Neural cell (in vitro differentiated cells): ENCODE measurements around the gene HELZ. TPM values are rescaled to one million over a fixed set of nuclear protein-coding genes. Genes with fewer than 3 reads are reported as not detected.

Experiments
- H2AFZ ChIP-seq: fragments of 200-600, 300-800 bp; sonication (generic), shearing (Covaris generic); 2 replicates; pipeline ENCODE4 v1.6.0; 2014; ENCODE audit warnings: low read depth, mild to moderate bottlenecking, antibody characterized with exemption, low read length, moderate library complexity
- H3F3A ChIP-seq: fragments of 200-600 bp; shearing (Covaris generic); 2 replicates; pipeline ENCODE4 v1.6.1; 2016; ENCODE audit warnings: mild to moderate bottlenecking, moderate library complexity, mixed read lengths, antibody characterized with exemption, low read length; ENCODE audit not compliant: insufficient read depth, poor library complexity, severe bottlenecking
- H3K27ac ChIP-seq: fragments of 200-600, 300-800 bp; sonication (generic), shearing (Covaris generic); 2 replicates; pipeline ENCODE4 v1.5.1; 2014; ENCODE audit warnings: mild to moderate bottlenecking, low read length, moderate library complexity
- H3K27me3 ChIP-seq: fragments of 300-800, 200-600 bp; sonication (generic), shearing (Covaris generic); 2 replicates; pipeline ENCODE4 v1.6.0; 2014; ENCODE audit warnings: mild to moderate bottlenecking, low read depth, low read length, moderate library complexity; ENCODE audit not compliant: insufficient read depth
- H3K36me3 ChIP-seq: fragments of 300-800, 200-600 bp; sonication (generic), shearing (Covaris generic); 2 replicates; pipeline ENCODE4 v1.5.1; 2014; ENCODE audit warnings: mild to moderate bottlenecking, antibody characterized with exemption, low read length, moderate library complexity; ENCODE audit not compliant: insufficient read depth
- H3K4me2 ChIP-seq: fragments of 300-800, 200-600 bp; sonication (generic), shearing (Covaris generic); 2 replicates; pipeline ENCODE4 v1.6.0; 2014; ENCODE audit warnings: mild to moderate bottlenecking, low read length
- H3K4me3 ChIP-seq: fragments of 300-800, 200-600 bp; sonication (generic), shearing (Covaris generic); 2 replicates; pipeline ENCODE4 v1.5.1; 2014; ENCODE audit warnings: mild to moderate bottlenecking, low read length, moderate library complexity
- H3K79me2 ChIP-seq: fragments of 200-600 bp; shearing (Covaris generic); replicated peaks from 2 replicates; pipeline ENCODE4 v1.6.0; 2014; ENCODE audit warnings: mild to moderate bottlenecking, low read length, moderate library complexity; ENCODE audit not compliant: insufficient read depth
- H3K9ac ChIP-seq: fragments of 300-800, 200-600 bp; sonication (generic), shearing (Covaris generic); 2 replicates; pipeline ENCODE4 v1.6.1; 2016; ENCODE audit warnings: mild to moderate bottlenecking, low read length, mixed read lengths
- H3K9me2 ChIP-seq: fragments of 200-600 bp; shearing (Covaris generic); 2 replicates; pipeline ENCODE4 v1.6.1; 2016; ENCODE audit warnings: mild to moderate bottlenecking, low read length, mixed read lengths; ENCODE audit not compliant: insufficient read depth
- H3K9me3 ChIP-seq: fragments of 200-600, 300-800 bp; sonication (generic), shearing (Covaris generic); 2 replicates; pipeline ENCODE4 v1.6.1; 2016; ENCODE audit warnings: mild to moderate bottlenecking, mixed run types, low read length, moderate library complexity, mixed read lengths
- H4K20me1 ChIP-seq: fragments of 200-600 bp; shearing (Covaris generic); 2 replicates; pipeline ENCODE4 v1.6.1; 2016; ENCODE audit warnings: mild to moderate bottlenecking, mixed run types; ENCODE audit not compliant: insufficient read depth
- CTCF ChIP-seq: fragments of 450-650 bp; IDR thresholded peaks from 2 replicates; pipeline ENCODE4 v1.5.1; 2014; ENCODE audit warnings: antibody characterized with exemption, mild to moderate bottlenecking, moderate library complexity; ENCODE audit not compliant: poor library complexity, severe bottlenecking
- EP300 ChIP-seq: fragments of 450-650 bp; conservative IDR thresholded peaks from 2 replicates; pipeline ENCODE4 v1.6.1; 2014; ENCODE audit warnings: antibody characterized with exemption, mild to moderate bottlenecking, moderate library complexity; ENCODE audit not compliant: poor library complexity, severe bottlenecking
- EZH2 ChIP-seq: fragments of 200-600, 300-800 bp; shearing (Covaris generic), sonication (generic); IDR thresholded peaks from 2 replicates; pipeline ENCODE4 v1.6.1; 2014; ENCODE audit warnings: antibody characterized with exemption, low read length, borderline replicate concordance, mild to moderate bottlenecking; ENCODE audit not compliant: insufficient read depth, poor library complexity, severe bottlenecking
- MXI1 ChIP-seq: fragments of 450-650 bp; conservative IDR thresholded peaks from 2 replicates; pipeline ENCODE4 v1.6.1; 2014; ENCODE audit warnings: antibody characterized with exemption, mild to moderate bottlenecking; ENCODE audit not compliant: poor library complexity, severe bottlenecking
- POLR2AphosphoS5 ChIP-seq: IDR thresholded peaks from 2 replicates; pipeline ENCODE4 v1.6.1; 2012
- RAD21 ChIP-seq: fragments of 450-650 bp; conservative IDR thresholded peaks from 2 replicates; pipeline ENCODE4 v1.6.1; 2014; ENCODE audit warnings: antibody characterized with exemption, mild to moderate bottlenecking, moderate library complexity
- REST ChIP-seq: IDR thresholded peaks from 2 replicates; pipeline ENCODE4 v1.6.1; 2012; ENCODE audit warnings: borderline replicate concordance
- SMC3 ChIP-seq: fragments of 450-650 bp; conservative IDR thresholded peaks from 2 replicates; pipeline ENCODE4 v1.6.1; 2014; ENCODE audit warnings: antibody characterized with exemption, mild to moderate bottlenecking, moderate library complexity; ENCODE audit not compliant: poor library complexity
- TAF1 ChIP-seq: IDR thresholded peaks from 2 replicates; pipeline ENCODE4 v1.6.1; 2012; ENCODE audit warnings: low read depth
- polyA plus RNA-seq: library from polyadenylated mRNA; depleted of rRNA; stranded (reverse); fragments of >200 nt; gene quantifications from 2 replicates; pipeline ENCODE4 v1.2.3, GENCODE V29; 2014

HELZ gene
- polyA plus RNA-seq, 1 donor from 2014 or later = 11.7 TPM

- Histone ChIP-seq H3K4me3 (no peak overlapping the region), H3K9me3 (no peaks in the 10 kb centered on the region), H3K79me2 (no peaks in the 10 kb centered on the region), H3K27me3 (no peaks in the 10 kb centered on the region), H3F3A (no peaks in the 10 kb centered on the region), H3K9me2 (no peaks in the 10 kb centered on the region), H3K9ac (no peak overlapping the region), H4K20me1 (no peaks in the 10 kb centered on the region), H2AFZ (no peak overlapping the region), H3K36me3 (no peaks in the 10 kb centered on the region), H3K4me2 (no peak overlapping the region), H3K27ac (no peak overlapping the region)
- no peak for TF ChIP-seq MXI1
- no peak for TF ChIP-seq CTCF
- no peak for TF ChIP-seq RAD21
- no peak for TF ChIP-seq POLR2AphosphoS5
- TF ChIP-seq TAF1 = no peak
Measured at GRCh38 chr17:67276075-67276474, 31.1 kb upstream of the HELZ start.

- Histone ChIP-seq H3K4me3 (no peak overlapping the region), H3K79me2 (no peaks in the 10 kb centered on the region), H3K4me2 (no peak overlapping the region), H3K27me3 (no peaks in the 10 kb centered on the region), H3K36me3 (no peaks in the 10 kb centered on the region), H4K20me1 (no peaks in the 10 kb centered on the region), H3K9me2 (no peaks in the 10 kb centered on the region), H3F3A (no peaks in the 10 kb centered on the region), H3K27ac (no peak overlapping the region), H2AFZ (no peak overlapping the region), H3K9me3 (no peaks in the 10 kb centered on the region), H3K9ac (no peak overlapping the region)
- TF ChIP-seq REST (no peak), CTCF (no peak), EP300 (no peak), EZH2 (no peak), MXI1 (no peak), TAF1 (no peak), SMC3 (no peak), RAD21 (no peak), POLR2AphosphoS5 (no peak)
Measured at GRCh38 chr17:67274466-67274865, 29.5 kb upstream of the HELZ start.
